ENCODE results near the gene EIF2B1.

DNA sequence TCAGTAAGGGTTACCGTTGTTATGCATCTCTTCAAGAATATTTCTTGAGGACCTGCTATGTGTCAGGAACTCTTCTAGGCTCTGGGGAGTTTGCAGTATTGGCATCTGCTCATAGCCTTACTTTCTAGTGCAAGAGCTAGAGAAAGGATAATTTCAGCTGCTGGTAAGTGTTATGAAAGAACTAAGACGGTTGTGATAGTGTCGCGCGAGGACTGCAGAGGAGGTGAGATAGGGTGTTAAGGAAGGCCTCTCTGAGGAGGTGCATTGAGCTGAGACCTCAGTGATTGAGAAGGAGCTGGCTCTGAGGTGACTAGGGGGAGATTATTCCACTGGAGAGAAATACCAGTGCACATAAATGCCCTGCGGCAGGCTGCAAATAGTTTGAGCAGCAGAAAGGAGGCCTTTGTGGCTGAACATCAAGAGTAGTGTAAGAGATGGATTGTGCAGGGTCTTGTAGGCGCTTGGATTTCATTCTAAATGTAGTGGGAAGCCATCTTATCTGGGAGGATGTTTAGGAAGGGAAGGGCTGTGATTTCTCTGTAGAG, 30.8 kb downstream of the EIF2B1 start:
- TF ChIP-seq, protein P1, sequence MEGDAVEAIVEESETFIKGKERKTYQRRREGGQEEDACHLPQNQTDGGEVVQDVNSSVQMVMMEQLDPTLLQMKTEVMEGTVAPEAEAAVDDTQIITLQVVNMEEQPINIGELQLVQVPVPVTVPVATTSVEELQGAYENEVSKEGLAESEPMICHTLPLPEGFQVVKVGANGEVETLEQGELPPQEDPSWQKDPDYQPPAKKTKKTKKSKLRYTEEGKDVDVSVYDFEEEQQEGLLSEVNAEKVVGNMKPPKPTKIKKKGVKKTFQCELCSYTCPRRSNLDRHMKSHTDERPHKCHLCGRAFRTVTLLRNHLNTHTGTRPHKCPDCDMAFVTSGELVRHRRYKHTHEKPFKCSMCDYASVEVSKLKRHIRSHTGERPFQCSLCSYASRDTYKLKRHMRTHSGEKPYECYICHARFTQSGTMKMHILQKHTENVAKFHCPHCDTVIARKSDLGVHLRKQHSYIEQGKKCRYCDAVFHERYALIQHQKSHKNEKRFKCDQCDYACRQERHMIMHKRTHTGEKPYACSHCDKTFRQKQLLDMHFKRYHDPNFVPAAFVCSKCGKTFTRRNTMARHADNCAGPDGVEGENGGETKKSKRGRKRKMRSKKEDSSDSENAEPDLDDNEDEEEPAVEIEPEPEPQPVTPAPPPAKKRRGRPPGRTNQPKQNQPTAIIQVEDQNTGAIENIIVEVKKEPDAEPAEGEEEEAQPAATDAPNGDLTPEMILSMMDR (IDR thresholded peaks at IDR 0.05) = no peak
- TF ChIP-seq POLR2A (IDR thresholded peaks at IDR 0.05) = no peak
